GM23338 (cell line): Measurements from ENCODE around the gene ARR3. TPM values are rescaled to one million over a fixed set of nuclear protein-coding genes. Genes with fewer than 3 reads are reported as not detected.

Experiments
- polyA plus RNA-seq: library from polyadenylated mRNA; unstranded; fragments of >200 nt; fragmentation: Nextera tagmentation; extraction: Ambion mirVana; gene quantifications from 2 replicates; pipeline ENCODE4 v1.2.1, GENCODE V29; 2016
- small RNA-seq: library from RNA; depleted of rRNA; stranded (forward); fragments of <200 nt; gene quantifications from one replicate; pipeline ENCODE3, GENCODE V24; 2014; ENCODE audit warnings: low replicate concordance
- total RNA-seq: library from RNA; depleted of rRNA; stranded (reverse); fragments of >200 nt; shearing (Covaris generic); gene quantifications from 2 replicates; pipeline ENCODE4 v1.2.3, GENCODE V29; 2014; rRNA removed

The ARR3 gene
- total and polyA plus RNA-seq, 2 experiments from 2014 or later: not detected

Small RNA genes lying within 50 kb of the gene (small RNA-seq; reads per million reads assigned to genes)
- 1.2 reads per million, percentile 68 among the genes with 10 or more reads in this experiment for gene RNA5SP507

Other genes with a start within 250 kb of the ARR3 start
- gene AWAT2, start 218.4 kb upstream of the ARR3 start, total RNA-seq: not detected in 2 replicates
- not detected in 2 replicates for gene AWAT2, start 218.4 kb upstream of the ARR3 start, polyA plus RNA-seq
- 0.17 TPM in 1 of 2 replicates, not detected in the other for gene OTUD6A, start 205.9 kb upstream of the ARR3 start, total RNA-seq
- gene OTUD6A, start 205.9 kb upstream of the ARR3 start, polyA plus RNA-seq: not detected in 2 replicates
- gene IGBP1, start 134.9 kb upstream of the ARR3 start, total RNA-seq: 33.4 and 38.5 TPM in 2 replicates
- gene IGBP1, start 134.9 kb upstream of the ARR3 start, polyA plus RNA-seq: 35.2 and 36.8 TPM in 2 replicates
- gene DGAT2L6, start 90.9 kb upstream of the ARR3 start, total RNA-seq: not detected in 2 replicates
- not detected in 2 replicates for gene DGAT2L6, start 90.9 kb upstream of the ARR3 start, polyA plus RNA-seq
- not detected in 2 replicates for gene AWAT1, start 33.7 kb upstream of the ARR3 start, total RNA-seq
- not detected in 2 replicates for gene AWAT1, start 33.7 kb upstream of the ARR3 start, polyA plus RNA-seq
- gene P2RY4, start 8.1 kb upstream of the ARR3 start, total RNA-seq: 0.73 TPM in 1 of 2 replicates, not detected in the other
- not detected in 2 replicates for gene P2RY4, start 8.1 kb upstream of the ARR3 start, polyA plus RNA-seq
- not detected in 2 replicates for gene RAB41, start 13.8 kb downstream of the ARR3 start, total RNA-seq
- gene RAB41, start 13.8 kb downstream of the ARR3 start, polyA plus RNA-seq: not detected in 2 replicates
- gene PDZD11, start 21.6 kb downstream of the ARR3 start, total RNA-seq: 30.2 and 33.5 TPM in 2 replicates
- gene PDZD11, start 21.6 kb downstream of the ARR3 start, polyA plus RNA-seq: 67.6 and 68.9 TPM in 2 replicates
- 27.6 and 30.6 TPM in 2 replicates for gene KIF4A, start 21.8 kb downstream of the ARR3 start, total RNA-seq
- 18.7 and 21.5 TPM in 2 replicates for gene KIF4A, start 21.8 kb downstream of the ARR3 start, polyA plus RNA-seq
- 10.3 and 11.3 TPM in 2 replicates for gene GDPD2, start 155.0 kb downstream of the ARR3 start, total RNA-seq
- 3.6 and 5.2 TPM in 2 replicates for gene GDPD2, start 155.0 kb downstream of the ARR3 start, polyA plus RNA-seq
- 54.2 and 61.8 TPM in 2 replicates for gene DLG3, start 176.5 kb downstream of the ARR3 start, total RNA-seq
- gene DLG3, start 176.5 kb downstream of the ARR3 start, polyA plus RNA-seq: 12.5 and 13.0 TPM in 2 replicates